Naive thymus-derived CD4-positive, alpha-beta T cell (primary cell): Measurements from ENCODE around the gene HOOK1. TPM values are rescaled to one million over a fixed set of nuclear protein-coding genes. Genes with fewer than 3 reads are reported as not detected.
A peak's percentile ranks its signal among the peaks of the same experiment; 100 is the strongest.

Source experiments
- ATAC-seq: fragments of 150-1000 bp; cut with Tn5 transposase; 2 replicates; pipeline ENCODE4 v1.10.0; 2021; ENCODE audit warnings: mild to moderate bottlenecking, moderate library complexity
- CTCF ChIA-PET: fragments of 350-600 bp; sonication (Branson Sonifier 250); formaldehyde crosslinking; loops from one replicate; lab custom pipeline; 2021; ENCODE audit warnings: antibody characterized with exemption; lab: Charles Lee
- POLR2A ChIA-PET: fragments of 350-600 bp; sonication (Branson Sonifier 250); formaldehyde crosslinking; loops from one replicate; lab custom pipeline; 2021; ENCODE audit warnings: antibody characterized with exemption, inconsistent platforms; lab: Charles Lee
- DNase-seq, 9 donors: peaks; one replicate each; pipeline versions ENCODE4 v3.0.0 to v3.0.0-alpha.2; 2020 to 2022; ENCODE audit warnings: mixed read lengths in 1 of 9
- H3K27ac ChIP-seq: one replicate; pipeline ENCODE4 v1.7.0; 2013; ENCODE audit warnings: mild to moderate bottlenecking, low read depth, low read length, moderate library complexity
- H3K27me3 ChIP-seq, 2 donors: one replicate each; pipeline ENCODE4 v1.7.0; 2013; ENCODE audit warnings: low read length in 2 of 2, mild to moderate bottlenecking in 2 of 2, moderate library complexity in 2 of 2; ENCODE audit not compliant: control insufficient read depth in 2 of 2, insufficient read depth in 2 of 2
- H3K36me3 ChIP-seq, 3 experiments: 1 replicate in 2 of 3; 2 replicates in 1 of 3; pipeline ENCODE4 v1.7.0; 2013; ENCODE audit warnings: low read length in 3 of 3, mild to moderate bottlenecking in 3 of 3, moderate library complexity in 1 of 3; ENCODE audit not compliant: insufficient read depth in 3 of 3, control insufficient read depth in 2 of 3
- H3K4me1 ChIP-seq, 2 donors: one replicate each; pipeline ENCODE4 v1.7.0; 2013; ENCODE audit warnings: low read length in 2 of 2, mild to moderate bottlenecking in 2 of 2, moderate library complexity in 1 of 2; ENCODE audit not compliant: control insufficient read depth in 2 of 2, insufficient read depth in 2 of 2
- H3K4me3 ChIP-seq: 2 replicates; pipeline ENCODE4 v1.7.0; 2013; ENCODE audit warnings: mild to moderate bottlenecking, low read length
- H3K9me3 ChIP-seq, 3 experiments: 1 replicate in 2 of 3; 2 replicates in 1 of 3; pipeline ENCODE4 v1.7.0; 2013; ENCODE audit warnings: low read length in 3 of 3; ENCODE audit not compliant: control insufficient read depth in 2 of 3
- H3K27ac Mint-ChIP-seq, 9 donors: one replicate each; pipeline ENCODE4 v1.8.0; 2020 to 2022; ENCODE audit warnings: mixed read lengths in 9 of 9, mild to moderate bottlenecking in 8 of 9, moderate library complexity in 5 of 9, inconsistent platforms in 2 of 9
- H3K27me3 Mint-ChIP-seq, 5 donors: one replicate each; pipeline ENCODE4 v1.8.0; 2021 to 2022; ENCODE audit warnings: mixed read lengths in 5 of 5, mild to moderate bottlenecking in 1 of 5
- H3K36me3 Mint-ChIP-seq, 5 donors: one replicate each; pipeline ENCODE4 v1.8.0; 2020 to 2022; ENCODE audit warnings: mixed read lengths in 5 of 5, mild to moderate bottlenecking in 3 of 5, inconsistent platforms in 1 of 5
- H3K4me1 Mint-ChIP-seq, 7 donors: one replicate each; pipeline ENCODE4 v1.8.0; 2020 to 2022; ENCODE audit warnings: mixed read lengths in 7 of 7, mild to moderate bottlenecking in 3 of 7, inconsistent platforms in 1 of 7
- H3K4me3 Mint-ChIP-seq, 10 donors: one replicate each; pipeline ENCODE4 v1.8.0; 2020 to 2022; ENCODE audit warnings: mild to moderate bottlenecking in 10 of 10, mixed read lengths in 10 of 10, moderate library complexity in 6 of 10, inconsistent platforms in 2 of 10
- H3K9me3 Mint-ChIP-seq, 11 donors: one replicate each; pipeline ENCODE4 v1.8.0; 2020 to 2022; ENCODE audit warnings: mixed read lengths in 11 of 11, mild to moderate bottlenecking in 4 of 11, inconsistent platforms in 1 of 11, moderate library complexity in 1 of 11
- intact Hi-C, 2 donors: fragments of 100-400 bp; cut with micrococcal nuclease; formaldehyde crosslinking; loops; one replicate each; pipeline ENCODE4 v1.15.1; 2023
- polyA plus RNA-seq, 2 donors: library from polyadenylated mRNA; unstranded; fragments of 300-500 nt; fragmentation: Illumina TruSeq; gene quantifications; one replicate each; pipeline ENCODE4 v1.2.3, GENCODE V29; 2021
- total RNA-seq, 6 experiments: library from RNA in 5 of 6; stranded (reverse) in 5 of 6; gene quantifications; 1 replicate in 5 of 6; 2 replicates in 1 of 6; pipeline ENCODE4 v1.2.3 and lab custom pipeline; 2021 to 2026

HOOK1 gene
- total and polyA plus RNA-seq, 7 experiments from 2014 or later: 3.0 to 28.9 (median 23.5) TPM

DNA sequence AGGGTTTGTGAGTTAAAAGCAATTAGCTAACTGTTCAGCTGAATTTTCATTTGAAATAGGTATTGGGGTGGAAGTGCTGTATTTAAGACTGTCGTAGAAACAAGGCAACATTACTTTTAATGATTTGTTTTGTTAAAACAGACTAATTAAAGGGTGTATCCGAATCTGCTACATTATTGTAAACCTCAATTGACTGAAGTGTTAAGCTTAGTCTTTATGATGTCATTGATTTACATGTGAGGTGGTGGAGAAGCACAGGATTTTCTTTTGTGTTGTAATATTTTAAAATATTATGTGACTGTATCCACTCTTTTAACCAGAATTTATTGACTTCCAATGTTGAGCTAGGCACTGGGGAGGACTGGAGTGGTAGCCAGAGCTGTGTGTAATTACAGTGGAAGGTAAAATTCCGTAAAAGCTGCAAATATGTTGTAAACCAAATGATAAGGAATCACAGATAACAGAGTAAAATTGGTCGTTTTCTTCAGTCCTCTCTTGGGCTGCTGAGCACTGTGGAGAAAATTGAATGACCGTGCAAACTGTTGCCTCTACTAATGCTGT lies 1.6 kb downstream of the HOOK1 start:
- H3K4me1 Mint-ChIP-seq: peaks cover 7 to 22% (median 20%) of the 10 kb centered on the region in 7 donors
- Histone ChIP-seq H3K36me3 (peaks cover 0 to 4% (median 0%) of the 10 kb centered on the region in 3 experiments), H3K4me3 (no peak overlapping the region), H3K27me3 (no peaks in the 10 kb centered on the region), H3K27ac (no peak overlapping the region), H3K9me3 (no peaks in the 10 kb centered on the region), H3K4me1 (peaks cover 0 to 23% of the 10 kb centered on the region in 2 donors)
- H3K27me3 Mint-ChIP-seq: peaks cover 0 to 9% (median 1%) of the 10 kb centered on the region in 5 donors
- DNase-seq: no peak
- peaks cover 0 to 1% (median 0%) of the 10 kb centered on the region in 5 donors for H3K36me3 Mint-ChIP-seq
- ATAC-seq: no peak
- H3K4me3 Mint-ChIP-seq: no peak overlapping the region
- H3K9me3 Mint-ChIP-seq: peaks cover 0 to 2% (median 0%) of the 10 kb centered on the region in 11 donors
- intact Hi-C loops: no loop called here
- CTCF ChIA-PET: no interaction called here
- no peak overlapping the region for H3K27ac Mint-ChIP-seq
- POLR2A ChIA-PET: interaction anchor here (0.7 to 0.9 kb wide), 2 partner anchors 114 to 1116 kb away, joined by 3 read pairs; partner anchors contain the start of gene MYSM1

- no peaks in the 10 kb centered on the region for H3K9me3 ChIP-seq
- ATAC-seq: no peak
- peaks cover 2 to 22% (median 15%) of the 10 kb centered on the region in 7 donors for H3K4me1 Mint-ChIP-seq
- peak overlapping the region in 1 of 9 donors; percentile 39 for H3K27ac Mint-ChIP-seq
- POLR2A ChIA-PET: interaction anchor here (0.6 kb wide), 1 partner anchor 1081 kb away, joined by 3 read pairs; no protein-coding TSS in a partner anchor
- H3K36me3 Mint-ChIP-seq: peaks cover 0 to 8% (median 6%) of the 10 kb centered on the region in 5 donors
- DNase-seq: no peak
- no peak overlapping the region for H3K27ac ChIP-seq
- no peak overlapping the region for H3K4me3 ChIP-seq
- H3K4me3 Mint-ChIP-seq: no peak overlapping the region
- intact Hi-C loops: no loop called here
- H3K27me3 Mint-ChIP-seq: no peaks in the 10 kb centered on the region
- H3K27me3 ChIP-seq: no peaks in the 10 kb centered on the region
- no peaks in the 10 kb centered on the region for H3K9me3 Mint-ChIP-seq
- H3K4me1 ChIP-seq: peaks cover 0 to 19% of the 10 kb centered on the region in 2 donors
- CTCF ChIA-PET: no interaction called here
- H3K36me3 ChIP-seq: peaks cover 0 to 8% (median 0%) of the 10 kb centered on the region in 3 experiments
These were observed 5.1 kb downstream of the HOOK1 start for GRCh38 chr1:59819566-59820438.

DNA sequence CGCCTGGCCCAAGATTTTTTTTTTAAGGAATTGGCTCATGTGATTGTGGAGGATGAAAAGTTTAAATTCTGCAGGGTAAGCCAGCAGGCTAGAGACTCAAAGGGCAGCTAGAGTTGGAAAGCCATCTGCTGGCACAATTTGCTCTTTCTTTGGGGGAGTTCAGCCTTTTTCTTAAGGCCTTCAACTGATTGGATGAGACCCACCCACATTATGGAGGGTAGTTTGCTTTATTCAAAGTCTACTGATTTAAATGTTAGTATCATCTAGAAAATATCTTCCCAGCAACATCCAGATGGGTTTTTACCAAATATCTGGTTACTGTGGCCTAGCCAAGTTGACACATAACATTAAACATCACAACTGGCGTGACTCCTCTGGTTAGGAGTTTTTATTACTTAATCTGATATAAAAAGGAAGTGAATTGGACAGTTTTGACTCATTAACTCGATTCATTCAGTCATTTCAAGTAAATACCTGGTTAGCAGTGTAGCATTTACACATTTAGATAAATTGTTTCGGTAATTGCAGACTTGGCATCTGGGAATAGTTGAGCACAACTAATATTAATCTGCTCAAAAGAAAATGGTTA lies 12.4 kb downstream of the HOOK1 start:
- no peak overlapping the region for H3K4me3 Mint-ChIP-seq
- H3K36me3 Mint-ChIP-seq: peaks cover 0 to 51% (median 29%) of the 10 kb centered on the region in 5 donors
- H3K4me1 ChIP-seq: no peaks in the 10 kb centered on the region
- no peaks in the 10 kb centered on the region for H3K27me3 Mint-ChIP-seq
- DNase-seq (no peak), ATAC-seq (no peak)
- peaks cover 0 to 15% (median 5%) of the 10 kb centered on the region in 7 donors for H3K4me1 Mint-ChIP-seq
- no peak overlapping the region for H3K4me3 ChIP-seq
- intact Hi-C loops: no loop called here
- CTCF ChIA-PET: no interaction called here
- peaks cover 0 to 10% (median 0%) of the 10 kb centered on the region in 3 experiments for H3K36me3 ChIP-seq
- no peak overlapping the region for H3K27ac Mint-ChIP-seq
- POLR2A ChIA-PET: no interaction called here
- no peaks in the 10 kb centered on the region for H3K27me3 ChIP-seq
- no peak overlapping the region for H3K27ac ChIP-seq
- no peaks in the 10 kb centered on the region for H3K9me3 ChIP-seq
- no peaks in the 10 kb centered on the region for H3K9me3 Mint-ChIP-seq

DNA sequence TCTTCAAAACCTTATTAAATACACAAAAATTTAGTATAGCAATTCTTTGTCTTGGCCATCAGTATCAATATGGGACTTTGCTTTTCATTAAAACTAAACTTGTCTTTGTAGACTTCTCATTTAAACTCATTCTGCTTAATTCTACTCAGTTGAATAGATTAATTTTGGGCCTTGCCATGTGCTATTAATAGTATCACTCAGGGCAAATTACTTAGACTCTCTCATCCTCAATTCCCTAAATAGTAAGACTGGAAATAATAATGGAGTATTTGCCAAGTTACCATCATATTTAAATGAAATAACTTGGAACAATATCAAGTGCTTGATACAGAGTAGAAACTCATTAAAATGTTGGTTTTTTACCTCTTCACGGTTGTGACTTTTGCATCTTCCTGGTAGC lies 13.4 kb downstream of the HOOK1 start:
- Histone ChIP-seq H3K27me3 (no peaks in the 10 kb centered on the region), H3K4me3 (no peak overlapping the region), H3K36me3 (peaks cover 0 to 10% (median 0%) of the 10 kb centered on the region in 3 experiments), H3K4me1 (no peaks in the 10 kb centered on the region), H3K27ac (no peak overlapping the region), H3K9me3 (no peaks in the 10 kb centered on the region)
- POLR2A ChIA-PET: interaction anchor here (1.5 kb wide), 1 partner anchor 15 kb away, joined by 3 read pairs; no protein-coding TSS in a partner anchor
- DNase-seq (no peak), ATAC-seq (no peak)
- Mint-ChIP-seq H3K27me3 (no peaks in the 10 kb centered on the region), H3K27ac (no peak overlapping the region), H3K36me3 (peaks cover 0 to 51% (median 29%) of the 10 kb centered on the region in 5 donors), H3K9me3 (no peaks in the 10 kb centered on the region), H3K4me1 (peaks cover 0 to 15% (median 5%) of the 10 kb centered on the region in 7 donors), H3K4me3 (no peak overlapping the region)
- CTCF ChIA-PET: no interaction called here
- intact Hi-C loops: no loop called here

DNA sequence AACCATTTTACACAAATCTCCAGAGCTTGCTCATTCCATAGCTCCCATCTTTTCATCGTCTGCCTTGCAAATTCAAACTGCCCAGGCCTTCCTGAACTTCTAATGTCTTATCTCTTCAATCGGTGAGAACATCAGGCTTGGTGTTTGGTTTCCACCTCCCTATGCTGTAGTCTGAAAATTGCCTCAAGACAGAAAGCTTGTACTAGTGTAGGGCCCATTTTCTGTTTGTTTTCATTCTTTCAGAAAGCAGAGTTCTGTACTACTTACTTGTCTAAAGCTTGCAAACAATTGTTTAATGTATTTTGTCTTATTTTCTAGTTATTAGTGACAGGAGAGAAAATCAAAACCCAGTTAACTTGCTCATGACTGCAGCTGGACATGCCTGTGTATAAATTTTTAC lies 16.8 kb downstream of the HOOK1 start:
- peaks cover 0 to 3% (median 0%) of the 10 kb centered on the region in 7 donors for H3K4me1 Mint-ChIP-seq
- intact Hi-C loops: no loop called here
- Histone ChIP-seq H3K4me3 (no peak overlapping the region), H3K27me3 (no peaks in the 10 kb centered on the region), H3K36me3 (peaks cover 0 to 21% (median 4%) of the 10 kb centered on the region in 3 experiments), H3K4me1 (no peaks in the 10 kb centered on the region), H3K27ac (no peak overlapping the region), H3K9me3 (no peaks in the 10 kb centered on the region)
- H3K9me3 Mint-ChIP-seq: no peaks in the 10 kb centered on the region
- POLR2A ChIA-PET: interaction anchor here (0.6 kb wide), 1 partner anchor 1179 kb away, joined by 3 read pairs; no protein-coding TSS in a partner anchor
- DNase-seq: no peak
- no peaks in the 10 kb centered on the region for H3K27me3 Mint-ChIP-seq
- H3K27ac Mint-ChIP-seq: no peak overlapping the region
- H3K36me3 Mint-ChIP-seq: peaks cover 0 to 52% (median 20%) of the 10 kb centered on the region in 5 donors
- no peak overlapping the region for H3K4me3 Mint-ChIP-seq
- CTCF ChIA-PET: no interaction called here
- no peak for ATAC-seq

- H3K36me3 ChIP-seq: peaks cover 0 to 24% (median 4%) of the 10 kb centered on the region in 3 experiments
- ChIA-PET POLR2A (no interaction called here), CTCF (no interaction called here)
- no peak overlapping the region for H3K27ac ChIP-seq
- no peaks in the 10 kb centered on the region for H3K4me1 ChIP-seq
- no peak overlapping the region for H3K4me3 ChIP-seq
- H3K27me3 Mint-ChIP-seq: no peaks in the 10 kb centered on the region
- H3K4me3 Mint-ChIP-seq: no peak overlapping the region
- DNase-seq (no peak), ATAC-seq (no peak)
- H3K36me3 Mint-ChIP-seq: peaks cover 3 to 48% (median 24%) of the 10 kb centered on the region in 5 donors
- H3K9me3 Mint-ChIP-seq: peaks cover 0 to 3% (median 0%) of the 10 kb centered on the region in 11 donors
- intact Hi-C loops: no loop called here
- H3K27ac Mint-ChIP-seq: no peak overlapping the region
- no peaks in the 10 kb centered on the region for H3K9me3 ChIP-seq
- peaks cover 0 to 2% (median 0%) of the 10 kb centered on the region in 7 donors for H3K4me1 Mint-ChIP-seq
- no peaks in the 10 kb centered on the region for H3K27me3 ChIP-seq
These were observed 18.3 kb downstream of the HOOK1 start for GRCh38 chr1:59833022-59833421.
